HepG2 (cell line): ENCODE measurements around the gene TNIP1. TPM values are rescaled to one million over a fixed set of nuclear protein-coding genes. Genes with fewer than 3 reads are reported as not detected.

Source experiments
- ATAC-seq: fragments of 200-7000 bp; cut with Tn5 transposase; 3 replicates; pipeline ENCODE4 v1.9.1; 2020; ENCODE audit warnings: mild to moderate bottlenecking, moderate library complexity
- BruUV-seq: library from RNA; stranded (reverse); fragments of 400-500 nt; replicated peaks from 2 replicates; lab custom pipeline; 2021; lab: Mats Ljungman, UMichigan
- CTCF ChIA-PET: fragments of 300-600 bp; formaldehyde crosslinking; extraction: SDS; loops from one replicate; lab custom pipeline; 2021; ENCODE audit warnings: low total read pairs, inconsistent platforms, low intra/inter-chr PET ratio; lab: Yijun Ruan, JAX
- POLR2A ChIA-PET: fragments of 350-600 bp; sonication (Branson Sonifier 250); formaldehyde crosslinking; loops from one replicate; lab custom pipeline; 2020; ENCODE audit warnings: antibody characterized with exemption, inconsistent platforms; lab: Yijun Ruan, JAX
- DNase-seq: peaks from one replicate; pipeline ENCODE4 v3.0.0-alpha.2; 2015; ENCODE audit warnings: low spot score
- FAIRE-seq: peaks from 3 replicates; lab custom pipeline; 2011; peaks lifted over from hg19 to GRCh38; lab: Jason Lieb, UNC
- H2AFZ ChIP-seq: one replicate; pipeline ENCODE4 v1.6.1; 2011; ENCODE audit warnings: low read length, inconsistent platforms
- H3K27ac ChIP-seq: fragments of 300-600 bp; 3 replicates; pipeline ENCODE4 v1.8.0; 2011; ENCODE audit warnings: mixed run types, mild to moderate bottlenecking, mixed read lengths, low read length, inconsistent platforms; ENCODE audit not compliant: insufficient read depth; ENCODE audit errors: extremely low read length
- H3K27me3 ChIP-seq, 2 experiments: fragments of 200-600 bp in 1 of 2; 2 replicates in 1 of 2; 3 replicates in 1 of 2; pipeline versions ENCODE4 v1.6.0 to v1.8.0; 2011; ENCODE audit warnings: low read length in 2 of 2, mild to moderate bottlenecking in 2 of 2, moderate library complexity in 2 of 2, inconsistent platforms in 1 of 2; ENCODE audit not compliant: insufficient read depth in 2 of 2, control insufficient read depth in 1 of 2
- H3K36me3 ChIP-seq, 2 experiments: fragments of 200-600 bp in 1 of 2; replicated peaks in 1 of 2; 2 replicates in 1 of 2; 3 replicates in 1 of 2; pipeline versions ENCODE4 v1.5.1 to v1.8.0; 2011; ENCODE audit warnings: low read length in 2 of 2, inconsistent platforms in 1 of 2; ENCODE audit not compliant: insufficient read depth in 2 of 2, control insufficient read depth in 1 of 2
- H3K4me1 ChIP-seq: 2 replicates; pipeline ENCODE4 v1.5.1; 2012; ENCODE audit warnings: low read length, inconsistent platforms; ENCODE audit not compliant: insufficient read depth
- H3K4me2 ChIP-seq: 2 replicates; pipeline ENCODE4 v1.6.0; 2011; ENCODE audit warnings: low read depth, low read length, inconsistent platforms
- H3K4me3 ChIP-seq, 3 experiments: fragments of 200-600 bp in 1 of 3; sonication (generic), shearing (Covaris generic) in 1 of 3; replicated peaks in 1 of 3; 2 replicates each; pipeline ENCODE4 v1.5.1; 2011 to 2016; ENCODE audit warnings: low read length in 3 of 3, inconsistent platforms in 2 of 3, low read depth in 2 of 3, mild to moderate bottlenecking in 2 of 3, control low read depth in 1 of 3, mixed read lengths in 1 of 3; ENCODE audit not compliant: insufficient read depth in 1 of 3
- H3K79me2 ChIP-seq: one replicate; pipeline ENCODE4 v1.6.1; 2011; ENCODE audit warnings: low read length, inconsistent platforms; ENCODE audit not compliant: insufficient read depth
- H3K9ac ChIP-seq: 2 replicates; pipeline ENCODE4 v1.6.0; 2011; ENCODE audit warnings: mild to moderate bottlenecking, low read depth, low read length, inconsistent platforms; ENCODE audit not compliant: insufficient read depth
- H3K9me3 ChIP-seq: 2 replicates; pipeline ENCODE4 v1.5.1; 2012; ENCODE audit warnings: mild to moderate bottlenecking, low read length
- H4K20me1 ChIP-seq: 2 replicates; pipeline ENCODE4 v1.6.0; 2011; ENCODE audit warnings: inconsistent platforms, mild to moderate bottlenecking, low read length, moderate library complexity; ENCODE audit not compliant: insufficient read depth
- ARNTL ChIP-seq: sonication (generic); formaldehyde crosslinking; IDR thresholded peaks from 2 replicates; pipeline ENCODE4 v1.4.0; 2020; ENCODE audit warnings: mild to moderate bottlenecking, missing genetic modification reagents
- KLF16 ChIP-seq, 2 experiments: sonication (generic) in 1 of 2; formaldehyde crosslinking in 1 of 2; IDR thresholded peaks; 2 replicates each; pipeline versions ENCODE4 v1.6.1 to v1.8.0; 2016 to 2023; ENCODE audit warnings: missing genetic modification reagents in 2 of 2, missing compliant biosample characterization in 1 of 2
- NPAS2 ChIP-seq: sonication (generic); formaldehyde crosslinking; IDR thresholded peaks from 2 replicates; pipeline ENCODE4 v1.8.0; 2022; ENCODE audit warnings: mild to moderate bottlenecking, missing genetic modification reagents, borderline replicate concordance
- RXRA ChIP-seq: sonication (generic); formaldehyde crosslinking; IDR thresholded peaks from 2 replicates; pipeline ENCODE4 v1.5.1; 2020; ENCODE audit warnings: missing genetic modification reagents
- THAP9 ChIP-seq: sonication (generic); formaldehyde crosslinking; IDR thresholded peaks from 2 replicates; pipeline ENCODE4; 2020; ENCODE audit warnings: missing genetic modification reagents, mild to moderate bottlenecking, borderline replicate concordance
- ZNF30 ChIP-seq: sonication (generic); formaldehyde crosslinking; IDR thresholded peaks from 2 replicates; pipeline ENCODE4 v1.5.0; 2020; ENCODE audit warnings: mild to moderate bottlenecking, missing genetic modification reagents
- ZNF510 ChIP-seq: sonication (generic); formaldehyde crosslinking; IDR thresholded peaks from 2 replicates; pipeline ENCODE4 v1.4.0; 2020; ENCODE audit warnings: low read depth, mild to moderate bottlenecking, missing genetic modification reagents
- ZNF549 ChIP-seq: sonication (generic); formaldehyde crosslinking; IDR thresholded peaks from 2 replicates; pipeline ENCODE4 v1.5.0; 2020; ENCODE audit warnings: missing genetic modification reagents
- WGBS: methylation state at CpG from one replicate; pipeline ENCODE4 v1.1.6; 2017; ENCODE audit warnings: low lambda C conversion rate; 5-methylcytosine and 5-hydroxymethylcytosine counted together
- in situ Hi-C: cut with HindIII; loops from 2 replicates; pipeline ENCODE4 v1.10.0; 2017; ENCODE audit warnings: low pct_unique_long_range_greater_than_20kb; ENCODE audit not compliant: extremely low pct_ligation_motif_present
- intact Hi-C: fragments of 100-400 bp; cut with micrococcal nuclease; formaldehyde crosslinking; loops from one replicate; pipeline ENCODE4 v1.10.0; 2022; ENCODE audit not compliant: unreplicated experiment
- polyA plus RNA-seq, 8 experiments: library from polyadenylated mRNA; depleted of rRNA in 3 of 8; stranded (reverse) in 7 of 8; unstranded in 1 of 8; fragments of >200 nt; fragmentation: Illumina TruSeq in 4 of 8; extraction: Trizol in 4 of 8; gene quantifications; 2 replicates each; pipeline versions ENCODE4 v1.2.1 to v1.2.3, GENCODE V29; 2011 to 2016; ENCODE audit warnings: low read depth in 4 of 8, missing spikeins in 1 of 8, mixed read lengths in 1 of 8; ENCODE audit not compliant: insufficient read depth in 1 of 8
- total RNA-seq, 5 experiments: library from RNA; depleted of rRNA; stranded (reverse); fragments of >200 nt; fragmentation: Illumina TruSeq; extraction: Trizol; gene quantifications; 2 replicates each; pipeline ENCODE4 v1.2.3, GENCODE V29; 2016; ENCODE audit warnings: low read depth in 1 of 5
- TF ChIP-seq, protein P1 (sequence below): IDR thresholded peaks from 2 replicates; pipeline ENCODE4 v1.6.1; 2016; ENCODE audit warnings: missing compliant biosample characterization, missing genetic modification reagents, borderline replicate concordance
- TF ChIP-seq, protein P2 (sequence below): sonication (generic); formaldehyde crosslinking; IDR thresholded peaks from 2 replicates; pipeline ENCODE4 v1.5.0; 2020; ENCODE audit warnings: missing genetic modification reagents

Gene TNIP1
- total and polyA plus RNA-seq, 2 of the 13 experiments (the other 11 are each of a cell fraction or from before 2014, with no cell fraction given), result 26.2 to 45.9 TPM

DNA sequence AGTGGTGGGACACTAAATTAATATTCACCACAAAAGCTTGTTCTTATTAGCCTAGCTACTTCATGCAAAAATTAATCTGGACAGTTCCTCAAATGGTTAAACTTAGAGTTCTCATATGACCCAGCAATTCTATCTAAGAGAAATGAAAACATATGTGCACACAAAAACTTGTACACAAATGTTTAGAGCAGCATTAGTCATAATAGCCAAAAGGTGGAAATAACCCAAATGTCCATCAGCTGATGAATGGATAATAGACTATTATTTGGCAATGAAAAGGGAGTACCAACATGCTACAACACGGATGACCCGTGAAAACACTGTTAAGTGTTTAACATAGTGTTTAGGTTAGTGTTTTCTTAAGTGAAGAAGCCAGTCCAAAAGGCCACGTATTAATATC is 32.8 kb upstream of the TNIP1 start:
- H3K79me2 ChIP-seq, result no peaks in the 10 kb centered on the region
- H3K4me1 ChIP-seq, result no peaks in the 10 kb centered on the region
- DNase-seq, result no peak
- no peaks in the 10 kb centered on the region for H3K9me3 ChIP-seq
- H3K9ac ChIP-seq, result no peak overlapping the region
- no peak overlapping the region for H3K4me2 ChIP-seq
- H4K20me1 ChIP-seq, result no peaks in the 10 kb centered on the region
- intact Hi-C loops, result no loop called here
- CTCF ChIA-PET, result interaction anchor here (2.9 to 3.9 kb wide), 2 partner anchors 62 to 111 kb away, joined by 19 to 62 read pairs; no protein-coding TSS in a partner anchor
- ATAC-seq, result no peak
- no peak overlapping the region for H3K4me3 ChIP-seq
- H3K36me3 ChIP-seq, result peaks cover 12 to 51% of the 10 kb centered on the region in 2 experiments; a peak in 4 of 5 replicates
- TF ChIP-seq ZNF510 (CRISPR knock-in tag), result no peak
- no peak for TF ChIP-seq KLF16 (CRISPR knock-in tag; IDR thresholded peaks at IDR 0.05)
- TF ChIP-seq, protein P1, sequence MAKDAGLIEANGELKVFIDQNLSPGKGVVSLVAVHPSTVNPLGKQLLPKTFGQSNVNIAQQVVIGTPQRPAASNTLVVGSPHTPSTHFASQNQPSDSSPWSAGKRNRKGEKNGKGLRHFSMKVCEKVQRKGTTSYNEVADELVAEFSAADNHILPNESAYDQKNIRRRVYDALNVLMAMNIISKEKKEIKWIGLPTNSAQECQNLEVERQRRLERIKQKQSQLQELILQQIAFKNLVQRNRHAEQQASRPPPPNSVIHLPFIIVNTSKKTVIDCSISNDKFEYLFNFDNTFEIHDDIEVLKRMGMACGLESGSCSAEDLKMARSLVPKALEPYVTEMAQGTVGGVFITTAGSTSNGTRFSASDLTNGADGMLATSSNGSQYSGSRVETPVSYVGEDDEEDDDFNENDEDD, result no peak
- TF ChIP-seq ARNTL (CRISPR knock-in tag), result no peak
- no peak for TF ChIP-seq THAP9 (CRISPR knock-in tag)
- TF ChIP-seq, protein P2, sequence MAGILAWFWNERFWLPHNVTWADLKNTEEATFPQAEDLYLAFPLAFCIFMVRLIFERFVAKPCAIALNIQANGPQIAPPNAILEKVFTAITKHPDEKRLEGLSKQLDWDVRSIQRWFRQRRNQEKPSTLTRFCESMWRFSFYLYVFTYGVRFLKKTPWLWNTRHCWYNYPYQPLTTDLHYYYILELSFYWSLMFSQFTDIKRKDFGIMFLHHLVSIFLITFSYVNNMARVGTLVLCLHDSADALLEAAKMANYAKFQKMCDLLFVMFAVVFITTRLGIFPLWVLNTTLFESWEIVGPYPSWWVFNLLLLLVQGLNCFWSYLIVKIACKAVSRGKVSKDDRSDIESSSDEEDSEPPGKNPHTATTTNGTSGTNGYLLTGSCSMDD, result no peak
- no peak for TF ChIP-seq RXRA (CRISPR knock-in tag)
- TF ChIP-seq ZNF30, result no peak
- no peak for TF ChIP-seq ZNF549
- TF ChIP-seq NPAS2, result no peak
- H3K27ac ChIP-seq, result no peak overlapping the region
- BruUV-seq, result no TSS peak
- no peak overlapping the region for H2AFZ ChIP-seq
- FAIRE-seq, result no peak
- no peaks in the 10 kb centered on the region; a peak in 1 of 5 replicates for H3K27me3 ChIP-seq
- POLR2A ChIA-PET, result no interaction called here
- WGBS, result 84% methylated on average over 3 of the region's 3 CpGs
- in situ Hi-C loops, result no loop called here
